DMS79 (cell line): ENCODE data around the gene DNAH17.

ENCODE experiments used
- DNase-seq: peaks from one replicate; lab custom pipeline; 2025; lab: John Stamatoyannopoulos, UW

Gene DNAH17

GRCh38 chr17:78449983-78450595, 127.1 kb downstream of the DNAH17 start:
- no peak for DNase-seq

- no peak for DNase-seq
Measured at GRCh38 chr17:78448356-78448993, 128.7 kb downstream of the DNAH17 start.

DNA sequence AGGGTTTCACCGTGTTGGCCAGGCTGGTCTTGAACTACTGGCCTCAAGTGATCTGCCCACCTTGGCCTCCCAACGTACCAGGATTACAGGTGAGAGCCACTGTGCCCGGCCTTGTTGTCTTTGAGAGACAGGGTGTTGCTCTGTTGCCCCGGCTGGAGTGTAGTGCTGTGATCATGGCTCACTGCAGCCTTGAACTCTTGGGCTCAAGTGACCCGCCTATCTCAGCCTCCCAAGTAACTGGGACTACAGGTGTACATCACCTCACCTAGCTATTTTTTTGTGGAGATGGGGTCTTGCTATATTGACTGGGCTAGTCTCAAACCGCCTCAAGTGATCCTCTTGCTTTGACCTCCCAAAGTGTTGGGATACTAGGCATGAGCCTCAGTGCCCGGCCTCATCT, 130.4 kb downstream of the DNAH17 start:
- DNase-seq: no peak

- DNase-seq: no peak
Measured at GRCh38 chr17:78444392-78444791, 132.8 kb downstream of the DNAH17 start.

DNA sequence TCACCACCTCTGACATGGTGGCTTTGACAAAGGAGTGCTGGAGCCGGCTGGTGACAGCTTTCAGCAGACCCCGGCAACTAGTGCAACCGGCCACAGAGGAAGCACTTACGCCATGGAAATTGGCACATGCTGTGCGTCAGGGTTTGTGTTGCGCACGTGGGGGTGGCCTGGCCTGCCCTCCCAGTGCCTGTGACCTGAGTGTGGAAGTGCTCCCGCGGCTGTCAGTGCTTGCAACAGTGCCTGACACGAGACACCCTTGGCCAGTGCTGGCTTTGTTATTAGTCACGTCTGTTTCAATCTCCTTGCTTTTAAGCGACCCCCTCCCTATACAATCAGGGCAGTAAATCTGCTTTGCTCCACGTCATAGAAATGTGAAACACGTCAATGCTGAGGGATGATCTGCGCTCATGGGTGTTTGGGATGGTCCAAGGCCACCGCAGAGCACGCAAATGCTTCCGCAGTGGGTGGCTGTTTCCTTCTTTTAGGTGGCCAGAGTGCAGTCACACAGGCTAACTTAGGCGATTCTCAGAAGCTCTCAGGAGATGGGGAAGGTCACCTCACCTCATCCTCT, 134.5 kb downstream of the DNAH17 start:
- no peak for DNase-seq

- no peak for DNase-seq
Measured at GRCh38 chr17:78441271-78441971, 135.8 kb downstream of the DNAH17 start.

- no peak for DNase-seq
Measured at GRCh38 chr17:78438694-78439325, 138.4 kb downstream of the DNAH17 start.

DNA sequence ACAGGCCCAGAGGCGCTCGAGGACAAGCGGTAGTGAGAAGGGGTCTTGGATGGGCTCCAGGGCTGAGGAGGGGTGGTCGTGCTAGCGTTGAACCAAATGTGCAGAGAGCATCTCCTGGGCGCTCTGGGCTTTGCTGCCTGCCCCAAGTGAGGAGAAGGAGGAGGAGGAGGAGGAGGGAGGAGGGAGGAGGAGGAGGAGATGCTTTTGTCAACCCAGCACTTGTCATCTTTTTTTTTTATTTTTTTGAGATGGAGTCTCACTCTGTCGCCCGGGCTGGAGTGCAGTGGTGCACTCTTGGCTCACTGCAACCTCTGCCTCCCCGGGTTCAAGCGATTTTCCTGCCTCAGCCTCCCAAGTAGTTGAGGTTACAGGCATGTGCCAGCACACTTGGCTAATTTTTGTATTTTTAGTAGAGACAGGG, 138.9 kb downstream of the DNAH17 start:
- DNase-seq: no peak

GRCh38 chr17:78437508-78438169, 139.6 kb downstream of the DNAH17 start:
- no peak for DNase-seq

DNA sequence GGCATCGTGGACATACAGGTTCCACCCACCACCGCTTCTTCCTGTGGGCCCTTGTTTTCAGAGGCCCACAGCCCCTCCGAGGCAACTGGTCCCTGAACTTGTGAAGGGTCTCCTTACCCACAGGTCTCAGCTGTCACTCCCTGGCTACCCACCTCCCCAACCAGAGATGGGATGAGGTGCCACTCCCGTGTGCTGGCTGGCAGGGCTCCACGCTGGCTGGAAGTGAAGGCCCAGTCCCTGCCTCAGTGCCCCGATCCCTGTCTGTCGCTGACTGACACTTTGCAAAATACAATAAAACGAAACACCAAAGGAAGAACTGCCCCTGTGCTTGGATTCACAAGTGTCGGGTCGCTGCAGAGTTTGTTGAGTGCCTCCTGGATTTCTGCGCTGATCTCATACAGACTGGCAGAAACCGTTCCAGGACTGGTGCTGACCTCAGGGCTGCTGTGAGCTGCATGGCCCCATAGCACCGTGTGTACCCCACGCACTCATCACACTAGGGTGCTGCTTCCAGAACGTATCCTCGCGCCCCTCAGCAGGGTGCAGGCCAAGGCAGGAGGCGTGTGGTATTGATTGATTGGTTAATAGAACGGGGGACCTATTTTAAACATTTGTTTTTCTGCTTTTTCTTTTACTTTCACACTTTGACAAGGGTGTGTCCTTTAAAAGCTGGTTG, 141.7 kb downstream of the DNAH17 start:
- DNase-seq: no peak

DNA sequence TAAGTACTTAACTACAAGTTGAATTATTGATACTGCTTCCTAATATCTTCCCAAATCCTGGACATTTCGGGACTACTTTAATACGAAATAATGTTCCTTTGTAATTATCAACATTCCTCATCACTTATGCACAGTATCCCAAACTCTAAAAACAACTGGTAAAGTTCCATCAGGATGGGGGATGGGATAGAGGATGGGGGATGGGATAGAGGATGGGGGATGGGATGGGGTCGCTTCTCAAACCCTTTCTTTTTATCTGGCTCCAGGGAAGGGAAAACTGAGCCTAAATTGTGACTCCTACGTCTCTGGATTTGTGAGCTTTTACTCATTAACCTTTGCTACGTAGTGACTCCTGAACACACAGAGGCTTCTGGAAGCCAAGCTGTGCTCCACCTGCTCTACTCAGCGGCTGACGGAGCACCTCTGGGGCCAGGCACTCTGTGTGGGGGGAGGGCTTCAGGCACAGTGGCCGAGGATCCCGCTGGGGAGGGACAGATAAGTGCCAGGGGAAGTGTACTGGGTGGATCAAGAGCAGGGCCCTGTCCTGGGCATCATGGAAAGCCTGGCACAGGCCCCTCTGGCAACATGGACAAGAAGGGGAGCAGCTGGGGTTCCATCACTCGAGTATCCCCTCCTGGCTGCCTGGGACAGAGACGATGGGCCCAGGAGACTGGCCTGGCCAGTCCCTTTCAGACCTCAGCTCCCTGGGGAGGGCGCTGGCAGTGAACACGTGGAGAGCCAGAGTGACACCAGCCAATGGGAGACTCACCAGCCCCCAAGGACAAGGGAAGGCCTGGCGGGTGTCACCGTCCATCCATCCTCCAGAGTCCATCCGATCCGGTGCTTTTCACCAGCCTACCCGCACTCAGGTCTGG, 142.5 kb downstream of the DNAH17 start:
- DNase-seq: no peak

- DNase-seq: no peak
Measured at GRCh38 chr17:78433780-78434335, 143.3 kb downstream of the DNAH17 start.

DNA sequence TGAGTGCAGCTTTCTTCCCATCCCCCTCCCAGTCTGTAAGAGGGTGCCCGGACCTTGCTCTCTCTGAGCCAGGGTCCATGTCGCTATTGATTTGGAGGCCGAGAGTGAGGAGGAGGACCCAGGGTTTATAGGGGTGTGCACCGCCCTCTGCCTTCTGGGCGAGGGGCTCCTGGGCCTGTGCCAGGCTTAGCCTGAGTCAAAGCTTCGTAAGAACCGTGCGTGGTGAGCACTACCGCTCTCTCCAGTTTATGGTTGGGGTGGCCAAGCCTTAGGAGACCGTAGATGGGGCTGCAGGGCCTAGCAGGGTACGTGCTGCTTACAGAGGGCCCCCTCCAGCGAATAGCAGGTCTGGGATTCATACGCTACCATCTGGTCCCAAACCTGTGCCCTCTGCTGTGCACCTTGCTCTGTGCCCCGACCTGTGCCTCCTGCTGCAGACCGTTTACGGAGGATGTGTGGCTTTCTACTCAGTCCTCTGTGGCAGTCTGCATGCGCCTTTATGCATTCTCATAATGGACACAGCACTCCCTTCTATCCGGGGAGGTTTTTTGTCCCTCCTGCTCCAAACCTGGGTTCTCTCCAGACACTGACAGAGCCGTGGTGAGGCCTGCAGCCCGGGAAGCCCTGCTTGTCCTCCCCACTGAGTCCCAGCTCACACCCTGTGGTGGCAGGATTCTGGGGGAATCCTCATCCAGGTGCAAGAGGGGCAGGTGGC, 144.0 kb downstream of the DNAH17 start:
- no peak for DNase-seq

DNA sequence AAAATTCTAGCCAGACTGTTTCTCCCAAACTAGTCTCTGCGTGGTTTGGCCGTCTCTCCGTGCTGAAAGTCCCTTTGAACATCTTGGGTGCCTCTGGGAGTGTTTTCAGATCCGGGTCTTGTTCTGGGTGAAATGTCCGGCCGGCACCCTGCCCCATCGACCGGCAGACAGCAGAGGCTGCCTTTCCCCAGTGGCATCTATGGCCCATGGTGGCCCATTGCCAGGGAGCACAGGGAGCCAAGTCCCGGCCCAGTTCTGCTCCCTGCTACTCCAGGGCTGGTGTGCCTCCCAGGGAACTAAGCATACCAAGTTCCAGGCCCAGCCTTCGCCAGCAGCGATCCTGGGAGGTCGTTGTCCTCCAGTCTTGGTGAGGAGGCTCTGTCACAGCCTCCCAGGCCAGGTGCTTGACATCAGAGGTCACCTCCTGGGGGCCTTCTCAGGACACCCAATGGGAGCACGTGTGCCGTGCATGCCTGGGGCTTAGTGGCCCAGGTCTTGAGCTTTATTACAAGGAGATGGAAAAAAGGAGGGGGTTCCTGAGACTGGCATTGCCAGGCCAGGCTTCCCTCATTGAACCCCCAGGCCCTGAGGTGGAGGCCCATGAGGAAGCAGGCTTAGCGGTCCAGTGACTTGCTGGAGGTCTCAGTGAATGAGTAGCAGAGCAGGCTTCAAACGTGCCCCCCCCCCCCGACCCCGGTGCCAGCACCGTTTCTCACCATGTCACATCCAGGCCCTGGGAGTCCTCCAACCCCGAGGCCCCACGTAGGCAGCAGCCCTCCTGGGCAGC, 144.8 kb downstream of the DNAH17 start:
- no peak for DNase-seq

- DNase-seq: no peak
Measured at GRCh38 chr17:78431692-78431958, 145.6 kb downstream of the DNAH17 start.

GRCh38 chr17:78430892-78431691, 146.1 kb downstream of the DNAH17 start:
- DNase-seq: no peak

DNA sequence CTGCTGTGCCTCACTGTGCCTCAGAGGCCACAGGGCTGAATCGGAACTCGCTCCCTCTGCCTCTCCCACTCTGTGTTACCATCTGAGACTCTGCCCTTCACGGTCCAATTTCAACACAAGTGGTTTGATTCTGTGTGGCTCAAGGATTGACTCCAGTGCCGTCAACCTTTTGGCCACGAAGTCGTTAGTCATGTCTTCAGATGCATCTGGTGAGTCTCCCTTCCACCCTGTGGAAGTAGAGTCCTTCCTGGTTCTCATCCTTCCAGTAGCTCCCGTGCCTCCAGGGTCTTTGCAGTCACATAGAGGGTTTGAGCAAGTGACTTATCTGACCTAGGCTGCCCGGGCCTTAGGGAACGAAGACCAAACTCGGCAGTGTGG, 147.6 kb downstream of the DNAH17 start:
- DNase-seq: no peak
